Brain microvascular endothelial cell (primary cell): ENCODE measurements around the gene S100G.

ENCODE experiments used
- DNase-seq: peaks from one replicate; pipeline ENCODE4 v3.0.0-alpha.2; 2020
- H3K27ac ChIP-seq: fragments of 250-450 bp; sonication (Bioruptor Pico); 2 replicates; pipeline ENCODE4 v1.5.1; 2020; ENCODE audit warnings: mild to moderate bottlenecking, moderate library complexity
- H3K27me3 ChIP-seq: fragments of 250-450 bp; sonication (Bioruptor Pico); replicated peaks from 2 replicates; pipeline ENCODE4 v1.5.1; 2020; ENCODE audit warnings: mild to moderate bottlenecking
- H3K36me3 ChIP-seq: fragments of 250-450 bp; sonication (Bioruptor Pico); replicated peaks from 2 replicates; pipeline ENCODE4 v1.5.1; 2020; ENCODE audit warnings: mild to moderate bottlenecking
- H3K4me3 ChIP-seq: 2 replicates; pipeline ENCODE4 v1.5.1; 2011; ENCODE audit warnings: low read depth, mild to moderate bottlenecking, control low read depth, low read length, moderate library complexity
- CTCF ChIP-seq: IDR thresholded peaks from 2 replicates; pipeline ENCODE4 v1.5.1; 2011; ENCODE audit warnings: low read depth, mild to moderate bottlenecking, moderate library complexity, low read length, control low read depth, inconsistent platforms; ENCODE audit errors: missing control alignments
- in situ Hi-C: cut with HindIII; loops from 2 replicates; pipeline ENCODE4 v1.10.0; 2017; ENCODE audit warnings: low sequenced_read_pairs, low pct_ligation_motif_present

S100G gene

GRCh38 chrX:16654093-16654492 lies 4.1 kb downstream of the S100G start:
- no peak overlapping the region for H3K4me3 ChIP-seq
- in situ Hi-C loops = no loop called here
- no peak overlapping the region for H3K27ac ChIP-seq
- no peaks in the 10 kb centered on the region for H3K27me3 ChIP-seq
- TF ChIP-seq CTCF = no peak
- H3K36me3 ChIP-seq = no peaks in the 10 kb centered on the region
- no peak for DNase-seq

- no peak overlapping the region for H3K4me3 ChIP-seq
- in situ Hi-C loops = no loop called here
- H3K27ac ChIP-seq = peak overlapping the region; percentile 54
- H3K36me3 ChIP-seq = no peaks in the 10 kb centered on the region
- H3K27me3 ChIP-seq = no peaks in the 10 kb centered on the region
- TF ChIP-seq CTCF = no peak
- DNase-seq = peak; percentile 32
These were observed 8.3 kb downstream of the S100G start for GRCh38 chrX:16658284-16658683.

- Histone ChIP-seq H3K4me3 (no peak overlapping the region), H3K27me3 (no peaks in the 10 kb centered on the region), H3K36me3 (no peaks in the 10 kb centered on the region), H3K27ac (peak overlapping the region; percentile 54)
- in situ Hi-C loops = no loop called here
- no peak for TF ChIP-seq CTCF
- no peak for DNase-seq
These were observed 9.4 kb downstream of the S100G start for GRCh38 chrX:16659321-16659720.

- H3K27me3 ChIP-seq = no peaks in the 10 kb centered on the region
- no peak overlapping the region for H3K4me3 ChIP-seq
- no peaks in the 10 kb centered on the region for H3K36me3 ChIP-seq
- in situ Hi-C loops = no loop called here
- no peak for DNase-seq
- no peak for TF ChIP-seq CTCF
- no peak overlapping the region for H3K27ac ChIP-seq
These were observed 11.5 kb downstream of the S100G start for GRCh38 chrX:16661495-16661894.

GRCh38 chrX:16662402-16662801 lies 12.4 kb downstream of the S100G start:
- H3K36me3 ChIP-seq = no peaks in the 10 kb centered on the region
- H3K27ac ChIP-seq = no peak overlapping the region
- H3K27me3 ChIP-seq = no peaks in the 10 kb centered on the region
- H3K4me3 ChIP-seq = no peak overlapping the region
- no peak for DNase-seq
- in situ Hi-C loops = no loop called here
- no peak for TF ChIP-seq CTCF

GRCh38 chrX:16664074-16664473 lies 14.1 kb downstream of the S100G start:
- TF ChIP-seq CTCF = no peak
- Histone ChIP-seq H3K4me3 (no peak overlapping the region), H3K27ac (no peak overlapping the region), H3K36me3 (no peaks in the 10 kb centered on the region), H3K27me3 (no peaks in the 10 kb centered on the region)
- no peak for DNase-seq
- in situ Hi-C loops = no loop called here
